Activated CD4-positive, alpha-beta memory T cell treated with anti-CD3 and anti-CD28 coated beads for 36 hours (primary cell): ENCODE data around the gene PRSS22. TPM values are rescaled to one million over a fixed set of nuclear protein-coding genes. Genes with fewer than 3 reads are reported as not detected.

Experiments
- CTCF ChIA-PET: fragments of 350-600 bp; sonication (Branson Sonifier 250); formaldehyde crosslinking; loops from one replicate; lab custom pipeline; 2021; ENCODE audit warnings: antibody characterized with exemption, inconsistent platforms; lab: Charles Lee
- POLR2A ChIA-PET: fragments of 350-600 bp; sonication (Branson Sonifier 250); formaldehyde crosslinking; loops from one replicate; lab custom pipeline; 2021; ENCODE audit warnings: antibody characterized with exemption; lab: Charles Lee
- DNase-seq: peaks from one replicate; pipeline ENCODE4 v3.0.0-alpha.2; 2020
- H3K27ac Mint-ChIP-seq: one replicate; pipeline ENCODE4 v1.8.0; 2021; ENCODE audit warnings: mixed read lengths
- H3K27me3 Mint-ChIP-seq: one replicate; pipeline ENCODE4 v1.8.0; 2021; ENCODE audit warnings: mixed read lengths
- H3K36me3 Mint-ChIP-seq: one replicate; pipeline ENCODE4 v1.8.0; 2021; ENCODE audit warnings: mixed read lengths
- H3K4me1 Mint-ChIP-seq: one replicate; pipeline ENCODE4 v1.8.0; 2021; ENCODE audit warnings: low read depth, mixed read lengths
- H3K4me3 Mint-ChIP-seq: one replicate; pipeline ENCODE4 v1.8.0; 2021; ENCODE audit warnings: mild to moderate bottlenecking, mixed read lengths
- H3K9me3 Mint-ChIP-seq: one replicate; pipeline ENCODE4 v1.8.0; 2021; ENCODE audit warnings: mixed read lengths
- intact Hi-C: fragments of 100-400 bp; cut with micrococcal nuclease; formaldehyde crosslinking; loops from one replicate; pipeline ENCODE4 v1.15.1; 2023
- total RNA-seq, 2 experiments: library from RNA; stranded (reverse); gene quantifications; one replicate each; pipeline ENCODE4 v1.2.3, GENCODE V29; 2021

Gene PRSS22
- total RNA-seq, 2 experiments from 2014 or later = 0.24 to 0.38 TPM

DNA sequence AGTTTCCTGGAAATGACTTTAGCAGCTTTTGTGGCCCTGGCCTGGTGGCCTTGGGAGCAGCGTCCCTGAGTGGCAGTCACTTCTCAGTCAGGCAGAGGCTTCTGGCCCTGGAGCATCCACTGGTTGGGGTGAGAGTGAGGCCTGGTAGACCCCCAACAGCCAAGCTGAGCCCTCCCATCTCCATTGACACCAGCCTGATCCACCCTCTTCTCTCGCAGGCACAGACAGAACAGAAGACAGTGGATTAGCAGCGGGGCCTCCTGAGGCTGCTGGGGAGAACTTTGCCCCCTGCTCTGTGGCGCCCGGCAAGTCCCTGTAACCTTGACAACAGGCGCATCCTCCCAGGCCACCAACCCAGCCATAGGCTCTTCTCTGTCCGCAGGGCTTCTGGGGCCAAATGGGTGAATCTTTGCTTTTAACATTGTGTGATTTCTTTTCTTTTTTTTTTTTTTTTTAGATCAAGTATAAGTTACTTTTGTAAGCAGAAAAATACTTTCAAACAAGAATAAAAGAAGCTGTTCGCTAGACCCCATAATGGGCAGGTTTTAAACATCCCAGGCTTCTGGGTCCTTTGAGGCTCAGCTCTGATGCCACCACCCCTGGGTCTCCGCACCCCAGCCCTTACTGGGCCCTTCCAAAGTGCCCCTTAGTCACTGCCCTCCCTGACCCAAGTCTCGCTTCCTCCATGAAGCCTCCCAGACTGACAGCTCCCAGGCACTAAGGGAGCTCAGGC, 41.0 kb upstream of the PRSS22 start:
- Mint-ChIP-seq H3K9me3 (no peaks in the 10 kb centered on the region), H3K4me3 (no peak overlapping the region), H3K27me3 (no peaks in the 10 kb centered on the region), H3K4me1 (peaks cover 3% of the 10 kb centered on the region), H3K36me3 (no peaks in the 10 kb centered on the region), H3K27ac (no peak overlapping the region)
- ChIA-PET CTCF (interaction anchor here (0.5 to 1.4 kb wide), 4 partner anchors 11 to 60 kb away, joined by 3 to 5 read pairs (median 4); no protein-coding TSS in a partner anchor), POLR2A (no interaction called here)
- no peak for DNase-seq
- intact Hi-C loops = no loop called here

DNA sequence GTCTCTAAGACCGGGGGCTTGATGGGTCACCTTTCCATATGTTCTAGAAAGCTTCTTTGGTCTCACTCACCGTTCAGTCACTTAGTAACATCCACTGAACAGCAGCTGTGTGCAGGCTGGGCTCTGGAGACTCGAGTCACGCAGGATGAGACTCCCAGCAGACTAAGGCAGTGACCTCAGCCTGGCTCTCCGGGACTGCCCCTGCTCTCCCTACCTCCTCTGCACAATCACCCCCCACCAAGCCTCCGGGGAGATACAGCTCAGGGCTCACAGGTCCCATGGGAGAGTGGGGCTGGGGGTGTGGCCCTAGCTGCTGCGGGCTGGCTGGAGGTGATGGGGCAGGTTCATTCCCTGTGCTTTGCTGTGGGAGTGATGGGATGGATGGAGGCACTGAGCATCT, 39.1 kb upstream of the PRSS22 start:
- no peaks in the 10 kb centered on the region for H3K4me1 Mint-ChIP-seq
- no peak for DNase-seq
- no peaks in the 10 kb centered on the region for H3K27me3 Mint-ChIP-seq
- H3K4me3 Mint-ChIP-seq = no peak overlapping the region
- H3K27ac Mint-ChIP-seq = no peak overlapping the region
- intact Hi-C loops = no loop called here
- H3K9me3 Mint-ChIP-seq = no peaks in the 10 kb centered on the region
- H3K36me3 Mint-ChIP-seq = no peaks in the 10 kb centered on the region
- CTCF ChIA-PET = no interaction called here
- POLR2A ChIA-PET = no interaction called here

DNA sequence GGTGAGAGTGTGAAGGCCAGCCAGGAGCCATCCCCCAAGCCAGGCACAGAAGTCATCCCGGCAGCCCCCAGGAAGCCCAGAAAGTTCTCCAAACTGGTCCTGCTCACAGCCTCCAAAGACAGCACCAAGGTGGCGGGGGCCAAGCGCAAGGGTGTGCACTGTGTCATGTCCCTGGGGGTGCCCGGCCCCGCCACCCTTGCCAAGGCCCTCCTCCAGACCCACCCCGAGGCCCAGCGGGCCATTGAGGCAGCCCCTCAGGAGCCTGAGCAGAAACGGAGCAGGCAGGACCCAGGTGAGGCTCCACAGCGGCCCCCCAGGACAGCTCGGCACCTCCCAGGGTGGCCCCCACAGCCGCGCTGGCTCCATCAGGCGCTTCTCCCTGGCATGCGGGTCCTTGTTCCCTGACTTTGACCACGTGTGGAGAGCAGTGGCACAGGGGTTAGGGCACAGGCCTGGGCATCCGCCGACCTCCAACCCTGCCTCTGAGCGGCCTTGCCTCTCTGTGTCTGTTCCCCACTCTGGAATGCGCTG, 38.6 kb upstream of the PRSS22 start:
- Mint-ChIP-seq H3K4me1 (no peaks in the 10 kb centered on the region), H3K36me3 (no peaks in the 10 kb centered on the region), H3K27ac (no peak overlapping the region), H3K9me3 (no peaks in the 10 kb centered on the region), H3K27me3 (no peaks in the 10 kb centered on the region), H3K4me3 (no peak overlapping the region)
- CTCF ChIA-PET = no interaction called here
- no peak for DNase-seq
- intact Hi-C loops = no loop called here
- POLR2A ChIA-PET = no interaction called here

DNA sequence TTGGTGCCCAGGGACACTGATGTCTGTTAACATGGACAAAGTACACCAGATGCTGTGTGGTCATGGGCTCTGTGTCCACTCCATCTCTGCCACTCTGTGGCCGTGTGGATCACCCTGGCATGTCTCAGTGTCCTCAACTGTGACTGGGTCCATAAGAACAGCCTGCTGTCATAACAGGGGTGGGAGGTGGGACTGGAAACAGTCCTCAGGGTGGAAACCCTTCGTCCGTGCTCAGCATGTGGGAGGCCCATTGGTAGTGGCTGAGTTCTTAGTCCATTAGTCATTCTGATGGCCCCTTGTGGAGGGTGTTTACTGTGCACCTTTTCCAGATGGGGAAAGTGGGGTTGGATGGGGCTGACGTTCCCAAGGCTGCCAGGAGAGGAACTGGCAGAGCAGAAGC, 37.8 kb upstream of the PRSS22 start:
- H3K27me3 Mint-ChIP-seq = no peaks in the 10 kb centered on the region
- H3K27ac Mint-ChIP-seq = no peak overlapping the region
- no peaks in the 10 kb centered on the region for H3K9me3 Mint-ChIP-seq
- CTCF ChIA-PET = interaction anchor here (1.0 kb wide), 1 partner anchor 24 kb away, joined by 3 read pairs; no protein-coding TSS in a partner anchor
- POLR2A ChIA-PET = no interaction called here
- intact Hi-C loops = no loop called here
- no peaks in the 10 kb centered on the region for H3K4me1 Mint-ChIP-seq
- no peaks in the 10 kb centered on the region for H3K36me3 Mint-ChIP-seq
- no peak for DNase-seq
- H3K4me3 Mint-ChIP-seq = no peak overlapping the region

DNA sequence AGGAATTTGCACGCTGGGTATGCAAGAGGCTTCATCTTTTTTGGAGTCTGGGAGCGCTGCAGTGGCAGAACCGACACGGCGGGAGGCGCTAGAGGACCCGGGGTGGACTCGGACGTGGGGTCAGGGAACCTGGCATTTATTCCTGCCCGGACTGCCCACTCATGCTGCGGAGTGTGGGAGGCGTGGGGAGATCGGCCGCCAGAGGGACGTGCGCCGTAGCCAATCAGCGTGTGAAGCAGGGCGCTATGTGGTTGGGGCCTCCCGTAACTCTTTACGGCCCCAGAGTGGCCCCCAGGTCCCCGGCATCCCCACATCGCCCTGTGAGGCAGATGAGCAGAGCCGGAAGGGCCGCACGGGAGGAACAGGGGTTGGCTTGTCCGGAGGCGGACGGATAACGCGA, 36.3 kb upstream of the PRSS22 start:
- Mint-ChIP-seq H3K27ac (no peak overlapping the region), H3K27me3 (no peaks in the 10 kb centered on the region), H3K4me1 (no peaks in the 10 kb centered on the region), H3K4me3 (no peak overlapping the region), H3K9me3 (no peaks in the 10 kb centered on the region), H3K36me3 (no peaks in the 10 kb centered on the region)
- POLR2A ChIA-PET = no interaction called here
- CTCF ChIA-PET = no interaction called here
- no peak for DNase-seq
- intact Hi-C loops = no loop called here

DNA sequence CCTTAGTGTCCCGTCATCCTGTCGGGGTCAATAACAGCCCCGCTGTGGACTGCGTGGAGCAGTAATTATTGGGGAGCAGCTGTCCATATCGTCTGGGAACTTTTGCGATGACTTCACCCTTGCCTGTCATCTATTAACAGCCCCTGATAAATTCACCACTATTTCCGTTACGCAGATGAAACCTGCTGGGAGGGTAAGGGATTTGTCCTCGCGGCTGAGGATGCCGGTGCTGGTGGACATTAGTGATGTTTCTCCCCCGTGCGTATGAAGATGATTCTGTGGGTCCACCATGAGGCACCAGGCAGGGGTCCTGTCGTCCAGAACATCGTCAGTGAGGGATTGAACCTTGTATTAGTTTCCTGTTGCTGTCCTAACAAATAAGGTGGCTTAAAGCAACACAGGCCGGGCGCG, 26.1 kb upstream of the PRSS22 start:
- ChIA-PET CTCF (interaction anchor here (0.9 to 2.5 kb wide), 4 partner anchors 16 to 210 kb away, joined by 4 to 21 read pairs (median 12); no protein-coding TSS in a partner anchor), POLR2A (interaction anchor here (0.7 to 1.5 kb wide), 2 partner anchors 22 to 86 kb away, joined by 3 to 5 read pairs; no protein-coding TSS in a partner anchor)
- Mint-ChIP-seq H3K4me3 (peak overlapping the region; percentile 90), H3K4me1 (peaks cover 11% of the 10 kb centered on the region), H3K27me3 (no peaks in the 10 kb centered on the region), H3K36me3 (no peaks in the 10 kb centered on the region), H3K27ac (peak overlapping the region; percentile 66), H3K9me3 (peaks cover 5% of the 10 kb centered on the region)
- intact Hi-C loops = loop anchor here (5.0 kb wide), 1 partner anchor 33 kb away; no protein-coding TSS in a partner anchor
- no peak for DNase-seq

DNA sequence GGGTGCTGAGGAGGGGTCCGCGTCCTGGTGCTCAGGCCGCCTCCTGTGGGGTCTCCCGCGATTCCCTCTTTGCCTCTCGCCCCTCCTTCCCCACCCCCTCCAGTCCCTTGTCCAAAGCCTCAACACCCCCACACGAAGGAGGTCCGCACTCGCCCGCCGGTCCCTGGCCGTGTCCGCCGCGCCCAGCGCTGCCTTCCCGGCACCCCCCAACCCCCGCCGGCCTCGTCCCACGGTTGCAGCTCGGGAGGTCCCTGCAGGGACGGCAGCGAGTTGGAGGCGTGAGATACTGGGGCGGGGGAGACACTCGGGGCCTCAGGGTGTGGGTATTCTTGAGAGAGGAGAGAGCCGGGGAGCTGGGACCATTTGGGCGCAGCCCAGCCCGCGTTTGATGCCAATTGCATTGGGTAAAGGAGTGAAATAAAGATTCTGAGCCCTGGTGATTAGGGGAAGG, 25.5 kb upstream of the PRSS22 start:
- Mint-ChIP-seq H3K27me3 (no peaks in the 10 kb centered on the region), H3K4me3 (peak overlapping the region; percentile 90), H3K9me3 (peaks cover 5% of the 10 kb centered on the region), H3K27ac (peak overlapping the region; percentile 66), H3K36me3 (no peaks in the 10 kb centered on the region), H3K4me1 (peaks cover 11% of the 10 kb centered on the region)
- DNase-seq = peak; percentile 30
- ChIA-PET POLR2A (interaction anchor here (0.7 to 1.5 kb wide), 5 partner anchors 22 to 121 kb away, joined by 3 to 7 read pairs (median 4); partner anchors contain the start of gene FLYWCH1), CTCF (interaction anchor here (0.9 to 2.5 kb wide), 10 partner anchors 15 to 210 kb away, joined by 3 to 21 read pairs (median 4); no protein-coding TSS in a partner anchor)
- intact Hi-C loops = loop anchor here (5.0 kb wide), 1 partner anchor 34 kb away; no protein-coding TSS in a partner anchor

DNA sequence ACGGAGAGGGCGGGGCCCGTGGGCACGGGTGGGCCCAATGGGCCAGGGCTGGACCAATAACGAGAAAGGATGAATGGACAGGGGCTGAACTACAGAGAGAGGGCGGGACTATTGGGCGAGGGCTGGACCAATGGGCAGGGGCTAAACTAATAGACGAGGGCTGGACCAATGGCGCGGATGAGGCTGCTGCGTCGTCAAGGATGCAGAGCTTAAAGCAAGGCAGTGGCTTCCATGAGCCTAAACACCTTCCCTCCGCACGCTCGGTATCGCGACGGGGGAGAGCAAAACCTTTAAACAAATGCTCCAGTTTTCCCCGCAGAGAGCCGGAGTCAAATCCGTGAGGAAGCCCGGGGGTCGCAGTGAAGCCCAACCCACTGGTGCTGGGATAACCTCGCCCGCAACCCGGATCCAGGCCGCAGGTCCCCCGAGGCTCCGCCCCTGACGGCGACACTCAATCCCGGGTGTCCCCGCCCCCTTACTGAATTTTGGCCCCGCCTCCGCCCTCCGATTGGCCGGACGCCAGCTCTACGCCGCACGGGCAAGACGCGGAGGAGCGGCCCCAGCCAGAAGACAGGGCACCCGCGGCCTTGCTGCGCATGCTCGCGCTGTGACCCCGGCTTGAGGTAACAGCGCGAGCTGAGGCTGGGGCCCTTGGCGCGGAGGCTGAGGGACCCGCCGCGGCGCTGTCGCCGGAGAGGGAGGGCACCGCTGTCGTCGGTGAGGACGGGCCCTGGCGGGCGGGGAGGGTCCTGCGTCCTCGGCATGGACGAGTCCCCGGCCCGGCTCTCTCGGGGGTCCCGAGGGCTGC, 24.9 kb upstream of the PRSS22 start, which contains the start of gene FLYWCH2:
Gene FLYWCH2, plus strand, starts transcription at position 566 of the 808 bp plus-strand sequence. CDS start 13,235 bp downstream, outside the sequence.
- POLR2A ChIA-PET = interaction anchor here (1.0 to 2.0 kb wide), 8 partner anchors 12 to 121 kb away, joined by 3 to 19 read pairs (median 4); partner anchors contain the start of gene FLYWCH1
- peak; percentile 100 for DNase-seq
- Mint-ChIP-seq H3K4me1 (peaks cover 11% of the 10 kb centered on the region), H3K27ac (peak within 1 kb of the TSS; percentile 97), H3K9me3 (peaks cover 5% of the 10 kb centered on the region), H3K4me3 (peak within 1 kb of the TSS; percentile 90), H3K36me3 (no peaks in the 10 kb centered on the region), H3K27me3 (no peaks in the 10 kb centered on the region)
- intact Hi-C loops = loop anchor here (1.0 to 5.0 kb wide), 2 partner anchors 22 to 34 kb away; no protein-coding TSS in a partner anchor
- CTCF ChIA-PET = interaction anchor here (0.9 to 2.5 kb wide), 14 partner anchors 15 to 209 kb away, joined by 3 to 21 read pairs (median 4); no protein-coding TSS in a partner anchor

DNA sequence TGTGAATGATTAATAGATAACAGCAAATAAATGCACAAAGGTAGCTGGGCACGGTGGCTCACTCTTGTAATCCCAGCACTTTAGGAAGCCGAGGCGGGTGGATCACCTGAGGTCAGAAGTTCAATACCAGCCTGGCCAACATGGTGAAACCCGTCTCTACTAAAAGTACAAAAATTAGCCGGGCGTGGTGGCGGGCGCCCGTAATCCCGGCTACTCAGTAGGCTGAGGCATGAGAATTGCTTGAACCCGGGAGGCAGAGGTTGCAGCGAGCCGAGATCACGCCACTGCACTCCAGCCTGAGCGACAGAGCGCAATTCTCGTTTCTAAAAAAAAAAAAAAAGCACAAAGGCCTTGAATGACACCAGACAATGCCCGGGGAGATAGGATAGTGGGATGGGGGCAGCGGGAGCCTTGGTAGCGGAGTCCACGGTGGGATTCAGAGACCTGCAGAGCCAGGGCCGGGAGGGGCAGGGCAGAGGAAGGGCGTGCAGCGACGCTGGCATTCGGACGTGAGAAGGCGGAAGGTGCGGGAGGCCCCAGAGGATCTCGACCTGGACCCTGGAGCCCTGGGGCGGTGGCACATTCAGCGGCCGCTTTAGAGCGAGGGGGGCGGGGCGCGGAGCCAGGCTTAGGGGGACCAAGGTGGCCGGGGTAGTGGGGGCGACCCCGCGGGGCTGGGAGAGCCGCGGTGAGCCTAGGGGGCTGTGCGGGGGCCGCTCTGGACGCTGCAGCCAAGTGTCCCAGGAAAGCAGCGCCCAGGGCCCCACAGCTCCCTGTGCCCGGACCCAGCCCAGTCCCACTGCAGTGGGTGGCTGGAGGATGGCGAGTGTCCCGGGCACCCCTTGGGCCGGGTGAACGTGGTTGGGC, 24.0 kb upstream of the PRSS22 start:
- DNase-seq = peak; percentile 56
- Mint-ChIP-seq H3K9me3 (peaks cover 5% of the 10 kb centered on the region), H3K4me3 (peak overlapping the region; percentile 90), H3K27ac (peak overlapping the region; percentile 97), H3K36me3 (no peaks in the 10 kb centered on the region), H3K4me1 (peaks cover 11% of the 10 kb centered on the region), H3K27me3 (no peaks in the 10 kb centered on the region)
- intact Hi-C loops = loop anchor here (1.0 to 5.0 kb wide), 2 partner anchors 23 to 35 kb away; no protein-coding TSS in a partner anchor
- ChIA-PET POLR2A (interaction anchor here (0.7 to 2.0 kb wide), 7 partner anchors 11 to 122 kb away, joined by 3 to 19 read pairs (median 5); partner anchors contain the start of gene FLYWCH1), CTCF (interaction anchor here (0.6 to 2.5 kb wide), 10 partner anchors 14 to 77 kb away, joined by 3 to 21 read pairs (median 4); no protein-coding TSS in a partner anchor)

DNA sequence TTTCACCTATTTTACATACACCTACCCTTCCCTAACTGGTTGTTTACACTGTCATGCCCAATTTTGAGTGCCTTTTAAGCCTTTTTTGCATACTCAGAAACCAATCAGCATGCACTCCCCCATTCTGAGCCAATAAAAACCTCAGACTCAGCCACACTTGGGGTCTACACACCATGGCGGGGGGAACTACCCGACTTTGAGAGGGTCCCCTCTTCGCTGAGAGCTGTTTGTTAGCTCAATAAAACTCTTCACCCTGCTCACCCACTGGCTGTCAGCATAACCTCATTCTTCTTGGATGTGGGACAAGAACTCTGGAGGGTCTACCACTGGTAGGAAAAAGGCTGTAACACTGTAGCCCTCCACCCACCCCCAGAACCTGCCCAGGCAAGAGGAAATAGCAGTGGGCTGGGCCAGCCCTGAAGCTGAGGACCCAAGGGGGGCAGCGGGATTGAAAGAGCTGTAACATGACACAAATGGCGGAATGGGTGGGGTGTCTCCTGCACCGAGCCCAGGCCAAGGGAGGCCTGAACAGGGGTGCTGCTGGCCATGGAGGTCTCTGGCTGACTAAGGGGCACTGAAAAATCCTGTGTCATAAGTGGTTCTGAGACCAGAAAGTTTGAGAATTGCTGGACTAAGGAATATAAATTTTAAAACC, 22.0 kb upstream of the PRSS22 start:
- ChIA-PET CTCF (interaction anchor here (1.1 to 2.1 kb wide), 4 partner anchors 8 to 47 kb away, joined by 3 to 11 read pairs (median 4); partner anchors contain the start of gene FLYWCH1), POLR2A (no interaction called here)
- no peaks in the 10 kb centered on the region for H3K27me3 Mint-ChIP-seq
- H3K36me3 Mint-ChIP-seq = no peaks in the 10 kb centered on the region
- H3K4me1 Mint-ChIP-seq = peaks cover 7% of the 10 kb centered on the region
- H3K4me3 Mint-ChIP-seq = no peak overlapping the region
- no peak for DNase-seq
- intact Hi-C loops = loop anchor here (5.0 kb wide), 1 partner anchor 37 kb away; no protein-coding TSS in a partner anchor
- no peak overlapping the region for H3K27ac Mint-ChIP-seq
- peaks cover 5% of the 10 kb centered on the region for H3K9me3 Mint-ChIP-seq
